GM18858 (cell line): ENCODE measurements around the gene PTER.

Experiments
- ATAC-seq: cut with Tn5 transposase; IDR thresholded peaks from one replicate; pipeline ENCODE4 v1.9.1; 2021; ENCODE audit not compliant: unreplicated experiment

The PTER gene

DNA sequence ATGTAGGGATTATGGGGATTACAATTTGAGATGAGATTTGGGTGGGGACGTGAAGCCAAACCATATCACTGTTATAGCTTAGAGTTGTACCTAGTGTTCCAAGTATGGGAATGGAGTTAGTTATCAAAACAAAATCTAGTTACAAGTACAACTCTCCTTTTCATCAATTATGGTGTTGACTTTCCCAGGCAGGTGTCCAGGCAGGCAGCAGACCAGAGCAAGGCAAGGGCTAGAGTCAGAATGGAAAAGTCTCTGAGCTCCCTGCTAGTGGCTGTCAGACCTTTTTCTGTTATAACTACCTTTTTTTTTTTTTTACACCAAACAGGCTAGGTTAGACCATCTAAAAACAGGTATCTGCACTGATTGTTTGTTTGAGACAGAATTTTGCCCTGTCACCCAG, 29.2 kb downstream of the PTER start:
- no peak for ATAC-seq

DNA sequence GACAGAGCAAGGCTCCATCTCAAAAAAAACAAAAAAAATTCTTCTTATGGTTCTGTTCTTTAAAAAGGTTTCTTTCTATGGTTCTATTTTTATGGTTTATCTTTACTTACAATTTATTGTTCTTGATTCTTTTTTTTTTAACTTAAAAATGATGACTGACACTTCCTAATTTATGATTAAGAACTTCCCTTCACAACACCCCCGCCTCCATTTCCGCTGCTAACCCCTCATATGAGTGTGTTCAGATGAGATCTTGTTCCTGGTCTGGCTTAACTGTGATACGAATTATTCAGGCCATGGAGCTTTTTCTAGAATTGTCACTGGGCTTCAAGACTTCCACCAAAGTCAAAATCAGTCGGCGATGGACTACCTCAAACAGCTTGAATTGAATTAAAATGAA, 33.9 kb downstream of the PTER start:
- no peak for ATAC-seq

DNA sequence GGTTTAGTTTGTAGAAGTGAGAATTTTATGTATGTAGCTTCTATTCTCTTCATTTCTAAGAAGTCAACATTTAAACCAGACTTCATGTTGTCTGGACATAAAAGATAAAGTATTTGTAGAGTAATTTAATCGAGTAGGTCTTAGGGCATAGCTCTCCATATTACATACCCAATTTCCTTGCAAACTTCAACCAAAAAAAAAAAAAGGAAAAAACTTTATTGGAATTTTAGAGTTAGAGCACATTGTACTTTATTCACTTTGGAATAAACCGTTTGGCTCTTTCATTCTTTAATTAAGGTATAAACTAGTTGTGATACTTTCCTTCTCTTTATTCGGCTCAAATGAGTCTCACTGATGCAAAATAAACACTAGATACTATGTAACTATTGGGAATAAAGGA, 36.0 kb downstream of the PTER start:
- no peak for ATAC-seq

DNA sequence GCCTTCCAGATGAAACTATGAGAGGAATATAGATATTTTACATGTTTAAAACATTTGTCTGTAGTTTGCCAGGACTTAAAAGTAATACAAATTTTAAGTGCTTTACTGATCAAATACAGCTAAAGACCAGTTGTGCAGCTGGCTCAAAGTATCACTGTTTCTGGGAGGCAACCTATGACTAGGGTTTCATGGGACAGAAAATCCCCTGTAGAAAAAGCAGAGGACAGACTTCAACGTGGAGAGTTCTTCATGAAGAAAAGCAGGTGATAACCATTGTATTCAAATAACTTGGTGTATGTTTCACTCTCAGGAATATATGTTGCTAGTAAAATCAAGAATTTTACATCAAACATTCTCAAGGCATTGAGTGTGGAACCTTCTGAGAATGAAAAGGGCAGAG, 40.9 kb downstream of the PTER start:
- ATAC-seq: no peak

DNA sequence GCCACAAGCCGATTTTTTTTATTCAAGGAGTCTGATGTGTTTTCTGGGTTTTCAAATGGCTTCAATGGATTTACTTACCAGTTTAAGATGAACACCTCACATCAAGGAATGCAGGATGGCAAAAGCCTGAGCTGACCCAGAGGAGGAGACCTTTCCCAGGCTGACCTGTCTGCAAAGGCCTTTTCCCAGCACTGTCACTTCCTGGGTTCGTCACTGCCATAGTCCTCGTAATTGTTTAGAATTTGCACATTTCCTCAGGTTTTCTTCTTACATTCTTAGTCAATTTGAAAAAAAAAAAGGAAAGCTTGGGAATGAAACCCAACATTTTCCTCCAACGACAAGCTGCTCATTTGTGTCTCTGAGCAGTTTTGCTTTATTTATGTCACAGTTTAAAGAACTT, 42.0 kb downstream of the PTER start:
- no peak for ATAC-seq

DNA sequence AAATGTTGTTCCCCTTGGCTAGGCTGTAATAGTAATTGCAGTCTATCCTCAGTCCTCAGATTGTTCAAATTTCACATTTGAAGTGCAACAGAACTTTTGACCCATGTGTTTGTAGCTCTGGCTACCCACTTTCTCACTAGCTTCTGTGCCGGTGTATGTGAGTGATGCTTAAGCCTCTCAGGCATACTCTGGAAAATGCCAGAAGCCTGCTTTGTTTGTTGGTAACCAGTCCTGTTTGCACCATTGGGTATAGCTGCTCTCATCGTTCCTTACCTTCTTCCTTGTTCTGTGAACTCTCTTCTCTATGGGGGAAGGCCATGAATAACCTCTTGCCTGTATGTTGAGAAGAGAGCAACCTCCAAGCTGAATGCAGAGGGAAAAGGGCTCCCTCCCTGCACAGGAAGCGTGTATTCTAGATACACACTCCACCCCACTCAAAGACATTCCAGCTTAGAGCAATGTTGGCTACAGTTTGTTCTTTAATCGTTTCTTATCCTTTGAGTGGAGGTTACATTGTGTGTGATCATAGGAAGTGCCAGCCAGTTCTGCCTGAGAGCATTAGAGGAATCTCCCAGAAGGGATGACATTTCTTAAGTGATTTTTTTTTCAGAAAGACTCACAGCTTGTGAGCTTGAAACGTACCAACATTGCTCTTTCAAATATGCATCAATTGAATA, 44.4 kb downstream of the PTER start:
- no peak for ATAC-seq

DNA sequence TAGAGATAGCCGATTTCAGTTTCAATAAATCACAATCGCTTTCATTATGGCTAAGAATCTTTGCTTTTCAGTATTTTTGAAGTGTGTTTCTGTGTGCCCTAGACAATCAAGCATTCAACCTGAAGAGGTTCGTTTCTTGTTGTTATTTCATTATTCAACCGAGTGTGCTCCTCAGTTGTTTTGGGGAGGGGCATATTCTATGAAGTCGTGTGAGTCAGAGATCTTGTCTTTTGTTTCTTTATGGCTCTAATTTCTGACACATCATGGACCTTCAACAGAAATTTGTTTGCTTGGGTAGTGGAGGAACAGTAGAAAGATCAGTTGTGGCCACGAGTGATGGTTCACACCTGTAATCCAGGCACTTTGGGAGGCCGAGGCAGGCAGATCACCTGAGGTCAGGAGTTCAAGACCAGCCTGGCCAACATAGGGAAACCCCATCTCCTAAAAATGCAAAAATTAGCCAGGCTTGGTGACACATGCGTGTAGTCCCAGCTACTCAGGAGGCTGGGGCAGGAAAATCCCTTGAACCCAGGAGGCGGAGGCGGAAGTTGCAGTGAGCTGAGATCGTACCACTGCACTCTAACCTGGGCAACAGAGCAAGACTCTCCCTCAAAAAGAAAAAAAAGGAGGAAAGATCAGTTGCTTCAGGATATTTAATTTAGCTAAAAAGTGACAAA, 46.6 kb downstream of the PTER start:
- ATAC-seq: no peak

DNA sequence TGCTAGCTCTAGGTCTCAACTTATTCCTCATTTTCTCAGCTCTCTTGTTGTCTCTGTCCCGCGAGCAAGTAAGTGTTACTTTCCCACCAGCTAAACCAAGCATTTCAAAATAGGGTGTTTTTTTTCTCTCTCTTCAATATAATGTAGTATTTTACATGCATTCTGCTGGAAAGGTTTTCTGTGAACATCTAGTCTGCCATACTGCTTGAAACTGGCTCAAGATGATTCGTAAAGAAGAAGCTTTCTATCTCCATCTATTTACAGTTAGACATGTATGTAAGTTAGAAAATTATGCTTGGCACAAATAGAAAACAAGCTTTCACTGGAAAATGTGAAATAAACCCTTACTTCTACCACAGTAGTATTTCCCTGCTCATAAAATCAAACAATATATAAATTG, 53.7 kb downstream of the PTER start:
- ATAC-seq: no peak

DNA sequence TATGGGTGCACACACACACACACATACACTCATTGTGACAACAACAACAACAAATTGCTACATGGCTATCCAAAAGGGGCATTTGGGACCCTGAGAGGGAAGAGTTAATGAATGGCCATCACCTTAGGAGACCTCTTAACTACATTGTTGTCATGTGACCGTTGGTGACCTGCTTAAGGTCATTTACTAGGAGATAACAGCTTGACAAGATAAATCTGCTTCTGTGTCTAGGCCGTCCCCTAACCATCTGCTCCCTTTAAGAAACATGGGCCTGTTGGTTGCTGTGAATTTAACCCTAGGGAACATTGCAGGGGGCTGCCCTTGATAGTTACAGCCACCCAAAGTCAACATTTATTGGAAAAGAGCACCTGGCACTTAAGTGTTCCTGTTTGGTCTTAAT, 55.1 kb downstream of the PTER start:
- ATAC-seq: no peak

DNA sequence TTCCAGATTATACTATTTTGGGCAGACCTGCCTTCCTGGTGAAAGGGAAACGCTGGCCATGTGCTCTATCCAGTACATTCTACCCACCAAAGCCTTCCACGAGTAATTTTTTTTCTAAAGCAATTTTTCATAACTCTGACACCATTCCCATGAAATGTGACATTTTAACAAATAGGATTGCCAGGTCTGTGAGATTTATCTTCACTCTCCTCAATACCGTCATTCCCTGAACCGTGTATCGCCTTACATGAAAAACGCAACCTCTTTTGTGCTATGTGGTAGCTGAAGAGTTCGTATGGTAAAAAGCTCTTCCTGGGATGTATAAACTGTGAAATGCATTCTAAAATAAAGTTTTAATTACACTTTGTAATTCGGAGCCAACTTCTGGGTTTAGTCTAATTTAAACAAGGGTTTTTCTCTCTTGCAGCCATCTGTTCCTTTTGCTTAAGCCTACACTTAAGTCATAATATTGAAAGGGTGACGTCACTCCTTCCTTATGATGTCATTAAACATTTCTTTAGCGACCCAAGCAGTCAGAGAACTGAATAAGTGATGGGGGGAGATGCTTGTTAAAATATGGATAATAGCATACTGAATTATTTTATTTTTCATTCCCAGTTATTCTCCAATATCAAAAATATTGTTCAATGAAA, 57.2 kb downstream of the PTER start:
- no peak for ATAC-seq

DNA sequence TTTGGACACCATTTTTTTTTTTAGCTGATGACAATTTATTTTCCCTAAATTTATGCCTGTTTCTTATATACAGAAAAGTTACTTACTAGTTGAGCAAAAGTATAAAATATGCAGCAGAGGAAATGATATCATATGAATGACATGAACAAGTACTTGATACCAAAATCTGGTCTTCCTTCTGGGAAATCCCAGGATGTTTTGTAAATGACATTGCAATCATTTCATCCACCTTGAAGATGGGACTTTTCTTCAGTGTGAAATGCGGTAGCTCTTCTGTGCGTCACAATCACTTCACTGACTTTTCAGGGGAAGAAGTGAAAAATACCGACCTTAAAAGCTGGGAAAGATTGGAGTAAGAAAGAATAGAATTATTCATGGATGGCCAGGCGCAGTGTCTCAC, 61.1 kb downstream of the PTER start:
- ATAC-seq: no peak

DNA sequence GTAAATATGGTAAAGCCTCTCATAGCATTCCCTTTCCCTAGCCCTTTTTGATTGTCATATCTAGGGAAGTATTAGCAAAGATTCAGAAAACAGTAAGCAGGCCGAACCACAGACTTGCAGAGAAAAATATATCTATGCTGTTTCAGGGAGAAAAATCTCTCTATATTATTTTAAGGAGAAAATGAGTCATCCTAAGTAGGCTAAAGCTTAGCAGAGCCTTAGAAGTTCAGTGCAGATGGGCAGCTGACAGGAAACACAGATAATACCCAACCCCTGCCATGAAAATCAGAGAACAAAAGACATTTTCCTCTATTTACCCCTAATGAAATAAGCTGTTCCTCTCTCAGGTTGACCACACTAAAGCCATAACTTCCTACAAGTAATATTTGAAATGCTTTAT, 68.4 kb downstream of the PTER start:
- no peak for ATAC-seq

DNA sequence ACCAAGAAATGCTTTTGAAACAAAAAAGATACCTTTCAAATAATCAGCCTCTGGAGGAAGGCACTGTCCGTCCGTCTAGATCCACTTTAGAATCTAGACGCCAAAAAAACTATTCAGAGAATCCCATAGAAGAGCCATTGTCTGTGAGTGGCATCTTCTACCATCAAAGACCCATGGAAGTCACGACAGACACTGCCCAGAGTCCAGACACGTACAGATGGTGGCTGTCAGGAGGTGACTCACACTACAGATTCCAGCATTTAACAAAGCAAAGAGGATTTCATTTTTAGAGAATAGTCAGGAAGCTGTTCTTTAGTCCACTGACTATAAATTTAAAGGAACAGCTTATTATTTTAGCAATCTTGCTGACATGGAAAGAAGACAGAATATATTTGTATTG, 73.2 kb downstream of the PTER start:
- ATAC-seq: no peak

DNA sequence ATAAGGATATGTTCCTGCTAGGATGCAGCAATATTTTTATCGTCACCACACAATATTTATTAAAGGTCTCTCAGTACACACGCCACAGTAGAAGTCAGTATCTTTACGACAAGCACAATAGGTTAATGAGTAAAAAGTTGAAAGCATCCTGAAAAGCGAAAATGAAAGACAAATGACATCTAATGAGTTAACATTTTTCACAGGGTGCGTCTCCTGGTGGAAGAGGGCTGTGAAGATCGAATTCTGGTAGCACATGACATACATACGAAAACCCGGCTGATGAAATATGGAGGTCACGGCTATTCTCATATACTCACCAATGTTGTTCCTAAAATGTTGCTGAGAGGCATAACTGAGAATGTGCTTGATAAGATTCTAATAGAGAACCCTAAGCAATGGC, 74.0 kb downstream of the PTER start:
- no peak for ATAC-seq

DNA sequence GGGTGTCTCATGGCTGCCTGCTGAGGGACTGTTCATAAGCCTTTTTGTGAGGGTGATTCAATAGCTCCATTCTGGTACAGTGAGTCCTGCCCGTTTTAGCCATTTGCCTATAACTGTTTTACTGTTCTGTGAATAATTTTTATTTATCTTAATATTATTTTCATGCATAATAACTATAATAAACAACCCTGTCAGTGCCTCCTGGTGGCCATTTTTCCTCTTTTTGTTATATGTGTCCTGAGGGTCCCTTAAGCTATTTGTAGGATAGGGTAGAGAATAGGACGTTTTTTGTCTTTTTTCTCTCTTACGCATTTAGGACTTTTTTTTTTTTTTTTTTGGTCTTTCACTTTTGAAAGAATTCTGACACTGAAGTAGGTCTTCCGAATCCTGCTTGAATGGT, 82.0 kb downstream of the PTER start:
- ATAC-seq: no peak

DNA sequence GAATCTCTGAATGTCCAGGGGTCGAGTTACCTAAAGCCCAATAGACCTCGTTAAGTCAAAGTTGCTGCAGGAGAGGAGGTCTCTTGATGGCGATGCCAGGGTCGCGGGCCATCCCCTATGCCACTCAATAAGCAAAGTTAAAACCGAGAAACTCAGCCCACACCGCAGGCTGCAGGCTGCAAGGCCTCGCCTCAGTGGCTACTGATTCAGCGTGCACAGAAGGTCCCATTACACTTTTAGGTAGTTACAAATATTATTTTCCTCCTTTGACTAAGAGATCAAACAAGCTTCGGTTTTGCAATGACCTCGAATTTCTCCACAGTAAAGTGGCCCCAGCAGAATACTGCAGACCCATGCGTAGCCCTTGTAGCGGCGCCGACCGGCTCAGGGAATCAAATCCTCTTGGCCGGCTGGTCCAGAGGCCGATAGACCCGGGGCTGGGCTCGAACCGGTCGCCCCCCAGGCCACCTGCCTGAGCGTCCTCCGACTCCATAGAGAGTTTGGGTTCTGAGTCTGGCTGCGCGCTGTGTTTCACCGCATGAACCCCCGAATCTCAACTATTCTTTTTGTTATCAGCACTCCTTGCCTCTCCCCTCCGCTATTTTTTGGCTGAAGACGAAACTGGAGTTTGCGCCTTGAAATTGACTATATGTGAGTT, 82.6 kb downstream of the PTER start:
- ATAC-seq: peak; percentile 59

DNA sequence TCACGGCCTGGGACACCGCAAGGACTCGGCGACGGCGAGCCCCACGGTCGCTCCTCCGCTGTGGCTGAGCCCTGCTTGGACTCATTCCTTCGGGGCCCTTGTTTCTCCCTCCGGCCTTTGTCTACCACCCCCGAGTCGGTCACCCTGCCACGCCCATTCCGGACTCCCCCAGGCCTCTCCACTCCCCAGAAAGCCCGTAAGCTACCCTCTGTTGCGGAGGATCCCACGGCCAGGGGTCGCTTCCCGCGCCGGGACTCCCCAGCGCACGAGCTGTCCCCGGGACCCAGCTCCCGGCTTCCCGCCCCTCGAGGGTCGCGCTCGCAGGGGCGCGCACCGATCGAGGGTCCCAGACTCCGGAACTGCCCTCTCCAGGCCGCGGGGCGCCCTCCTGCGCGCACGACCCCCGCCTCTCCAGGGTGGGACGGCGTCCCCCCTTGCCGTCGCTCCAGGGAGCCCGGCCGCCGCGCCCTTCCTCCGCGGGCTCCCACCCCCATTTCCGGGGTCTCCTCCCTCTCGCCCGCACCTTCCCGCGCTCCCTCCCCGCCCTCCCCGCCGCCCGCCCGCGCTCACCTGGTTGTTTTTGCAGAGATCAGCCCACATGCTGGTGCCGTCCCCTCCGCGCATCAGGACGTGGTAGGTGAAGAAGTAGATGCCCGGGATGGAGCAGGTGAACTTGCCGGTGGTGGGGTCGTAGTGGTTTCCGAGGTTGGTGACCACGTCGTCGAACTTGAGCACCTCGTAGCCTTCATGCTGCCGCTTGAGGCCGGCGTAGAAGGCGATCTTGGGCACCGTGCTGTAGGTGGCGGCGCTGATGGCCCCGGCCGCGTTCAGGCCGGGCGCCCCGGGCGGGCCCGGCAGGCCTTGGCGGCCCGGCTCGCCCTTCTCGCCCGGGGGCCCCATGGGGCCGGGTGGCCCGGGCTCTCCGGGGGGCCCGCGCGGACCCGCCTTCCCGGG, 83.4 kb downstream of the PTER start:
- ATAC-seq: no peak

DNA sequence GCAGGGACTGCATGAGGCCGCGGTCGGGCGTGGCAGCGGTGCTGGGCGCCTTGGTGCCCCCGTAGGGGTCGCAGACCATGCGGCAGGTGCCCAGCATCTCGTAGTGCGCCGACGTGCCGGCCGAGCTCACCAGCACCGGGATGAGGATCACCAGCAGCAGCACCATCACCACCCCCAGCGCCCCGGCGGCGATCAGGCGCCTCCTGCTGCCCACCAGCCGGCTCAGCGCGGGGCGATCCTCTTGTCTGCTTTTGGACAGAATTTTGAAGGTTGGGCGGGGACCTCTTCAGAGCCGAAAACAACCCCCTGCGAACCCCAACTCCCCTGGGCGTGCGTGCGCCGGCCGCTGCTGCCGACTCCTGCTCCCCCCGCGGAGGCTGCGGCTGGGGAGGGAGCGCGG, 84.1 kb downstream of the PTER start:
- ATAC-seq: no peak

DNA sequence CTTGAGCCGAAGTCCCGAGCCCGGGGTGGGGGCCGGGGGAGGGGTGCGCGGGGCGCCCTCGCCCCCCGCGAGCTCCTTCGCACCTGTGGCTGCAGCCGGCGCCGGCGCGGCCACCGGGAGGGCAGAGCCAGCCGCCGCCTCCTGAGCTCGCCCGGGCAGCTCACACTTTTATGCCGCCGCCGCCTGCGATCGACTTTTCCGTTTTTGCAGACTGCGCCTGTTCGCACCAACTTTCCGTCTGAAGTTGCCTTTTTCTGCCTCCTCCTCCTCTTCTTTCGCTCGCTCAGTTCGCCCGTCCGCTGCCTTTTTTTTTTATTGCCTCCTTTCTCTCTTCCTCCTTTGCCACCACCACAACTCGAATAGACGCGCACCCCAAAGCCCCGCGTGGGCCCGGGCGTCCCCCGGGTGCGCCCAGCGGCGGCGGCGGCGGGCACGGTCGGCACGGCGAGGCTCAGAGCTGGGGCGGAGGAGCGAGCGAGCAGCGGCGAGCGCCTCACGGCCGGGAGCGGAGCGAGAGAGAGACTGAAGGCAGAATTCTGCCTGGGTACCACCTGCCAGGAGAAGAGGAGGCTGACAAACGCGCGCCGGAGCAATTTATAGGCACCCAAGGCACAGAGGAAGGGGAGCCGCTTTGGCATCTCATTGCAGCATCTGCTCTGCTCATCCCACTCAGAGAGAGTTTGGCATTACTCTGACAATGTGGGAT, 84.7 kb downstream of the PTER start, which contains the start of gene C1QL3:
TSS of gene C1QL3 (minus strand) at position 569 of the 706 bp plus-strand sequence. CDS start 814 bp downstream, outside the sequence.
- no peak for ATAC-seq

DNA sequence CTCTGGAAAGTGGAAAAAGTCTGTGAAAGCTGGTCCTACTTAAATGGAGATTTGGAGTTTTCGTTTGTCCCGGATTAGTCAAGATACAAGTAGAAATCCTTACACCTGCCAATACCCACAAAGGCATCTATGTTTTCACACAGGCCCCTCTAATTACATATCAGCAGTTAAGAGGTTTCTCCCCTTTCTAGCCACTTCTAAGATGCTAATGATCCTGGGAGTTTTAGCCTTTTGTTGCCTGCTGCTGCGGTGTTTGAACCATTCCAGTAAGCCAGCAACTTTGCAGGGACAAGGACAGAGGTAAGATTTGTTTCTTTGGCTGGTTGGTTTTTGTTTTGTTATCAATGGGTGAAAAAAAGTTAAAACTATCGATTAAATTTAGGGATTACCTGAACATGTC, 90.6 kb downstream of the PTER start:
- no peak for ATAC-seq
